GM21447 (cell line): ENCODE measurements around the gene GRIPAP1.
"Not testable (repeated sequence)": the region's sequence is repeated elsewhere in the genome, so short reads cannot be mapped to it uniquely, and the experiment has no call there.

Experiments used
- ATAC-seq: cut with Tn5 transposase; IDR thresholded peaks from one replicate; pipeline ENCODE4 v1.9.1; 2021; ENCODE audit not compliant: unreplicated experiment

Gene GRIPAP1

DNA sequence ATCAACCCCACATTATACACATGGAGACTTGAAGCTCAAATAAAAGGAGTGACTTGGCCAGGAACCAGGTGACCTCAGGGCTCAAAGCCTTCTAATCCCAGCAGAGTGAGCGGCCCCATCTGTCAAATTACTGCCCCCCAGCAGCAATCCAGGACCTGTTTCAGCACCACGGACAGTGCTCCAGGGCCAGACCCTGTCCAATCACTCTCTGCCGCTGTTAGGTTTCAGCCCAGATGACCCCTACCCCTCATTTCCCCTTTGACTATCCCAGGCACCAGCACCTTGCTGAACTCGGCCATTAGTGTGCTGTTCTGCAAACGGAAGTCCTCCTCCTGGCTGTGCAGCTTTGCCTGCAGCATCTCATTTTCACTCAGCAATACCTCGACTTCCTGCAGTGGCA lies 5.1 kb downstream of the GRIPAP1 start:
- no peak for ATAC-seq

- no peak for ATAC-seq
These were observed 9.7 kb downstream of the GRIPAP1 start for GRCh38 chrX:48992341-48992740.

GRCh38 chrX:48989483-48989882 lies 12.6 kb downstream of the GRIPAP1 start:
- no peak for ATAC-seq

DNA sequence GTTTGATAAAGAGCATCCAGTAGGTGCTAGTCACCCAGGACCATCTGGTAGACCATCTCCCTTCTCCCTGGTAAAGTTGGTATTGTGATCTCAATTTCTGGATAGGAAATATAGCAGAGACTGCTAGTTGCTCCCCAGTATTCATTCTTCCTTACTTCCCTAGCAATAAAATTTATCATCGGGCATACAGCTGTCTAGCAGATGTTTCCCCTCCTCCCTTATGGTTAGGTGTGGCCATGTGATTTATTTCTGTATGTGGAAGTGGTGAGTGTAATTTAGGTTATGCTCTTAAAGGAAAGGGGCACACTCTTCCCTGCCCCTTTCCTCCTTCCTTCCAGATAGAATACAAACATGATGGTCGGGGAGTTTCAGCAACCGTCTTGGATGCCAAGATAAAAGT lies 18.2 kb downstream of the GRIPAP1 start:
- ATAC-seq = no peak

DNA sequence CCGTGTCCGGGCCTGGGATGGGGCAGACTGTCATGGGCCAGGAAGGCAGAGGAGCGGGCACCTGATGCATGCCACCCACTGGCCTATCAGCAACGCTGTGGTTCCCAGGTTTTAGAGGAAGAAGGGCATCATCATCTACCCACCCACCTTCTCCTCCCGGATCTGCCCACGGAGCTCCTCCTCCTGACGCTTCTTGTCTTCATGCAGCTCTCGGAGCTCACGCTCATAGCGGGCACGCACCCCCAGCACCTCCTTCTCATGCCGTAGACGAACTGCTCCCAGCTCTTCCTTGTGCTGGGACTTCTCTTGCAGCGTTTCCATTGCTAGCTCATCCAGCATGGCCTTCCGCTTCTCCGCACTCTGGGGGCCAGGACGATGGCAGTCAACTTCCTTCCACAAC lies 19.0 kb downstream of the GRIPAP1 start:
- ATAC-seq = no peak

GRCh38 chrX:48981178-48981577 lies 20.9 kb downstream of the GRIPAP1 start:
- no peak for ATAC-seq

DNA sequence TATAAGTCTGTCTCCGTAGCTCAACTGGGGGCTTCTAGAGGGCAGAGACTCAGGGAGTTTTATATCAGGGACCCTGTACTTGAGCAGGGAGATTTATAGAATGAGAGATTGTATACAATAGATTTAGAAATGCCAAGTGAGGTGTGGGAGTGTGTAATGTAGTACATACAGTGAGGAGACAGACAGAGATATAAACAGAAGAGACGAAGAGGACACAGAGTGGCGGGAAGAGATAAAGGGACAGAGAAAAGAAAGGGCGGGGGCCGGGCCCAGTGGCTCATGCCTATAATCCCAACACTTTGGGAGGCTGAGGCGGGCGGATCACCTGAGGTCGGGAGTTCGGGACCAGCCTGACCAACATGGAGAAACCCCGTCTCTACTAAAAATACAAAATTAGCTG lies 21.7 kb downstream of the GRIPAP1 start:
- not testable (repeated sequence) for ATAC-seq

DNA sequence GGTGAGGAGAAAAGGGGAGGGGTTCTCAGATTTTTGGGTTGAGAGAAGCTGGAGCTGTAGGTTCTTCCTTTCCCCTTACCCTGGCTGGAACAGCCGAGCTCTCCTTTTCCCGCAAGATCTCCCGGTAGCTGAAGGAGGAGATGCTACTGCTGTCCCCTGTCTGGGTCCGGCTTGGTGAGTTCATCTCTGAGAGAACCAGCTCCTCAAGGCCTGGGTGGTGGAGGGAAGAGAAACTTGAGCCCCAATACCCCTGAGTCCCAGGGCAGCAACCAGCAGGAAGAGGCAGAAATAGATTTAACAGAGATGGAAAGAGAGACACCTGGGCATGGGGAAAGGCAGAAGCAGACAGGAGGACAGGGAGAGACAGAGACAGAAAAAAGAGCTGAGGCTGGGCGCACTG lies 23.8 kb downstream of the GRIPAP1 start:
- no peak for ATAC-seq

GRCh38 chrX:48976086-48976485 lies 26.0 kb downstream of the GRIPAP1 start:
- no peak for ATAC-seq

- no peak for ATAC-seq
These were observed 26.5 kb downstream of the GRIPAP1 start for GRCh38 chrX:48975541-48975940.

GRCh38 chrX:48975041-48975440 lies 27.0 kb downstream of the GRIPAP1 start:
- ATAC-seq = no peak

- no peak for ATAC-seq
These were observed 27.5 kb downstream of the GRIPAP1 start for GRCh38 chrX:48974574-48974973.

- ATAC-seq = no peak
These were observed 28.0 kb downstream of the GRIPAP1 start for GRCh38 chrX:48974033-48974432.

DNA sequence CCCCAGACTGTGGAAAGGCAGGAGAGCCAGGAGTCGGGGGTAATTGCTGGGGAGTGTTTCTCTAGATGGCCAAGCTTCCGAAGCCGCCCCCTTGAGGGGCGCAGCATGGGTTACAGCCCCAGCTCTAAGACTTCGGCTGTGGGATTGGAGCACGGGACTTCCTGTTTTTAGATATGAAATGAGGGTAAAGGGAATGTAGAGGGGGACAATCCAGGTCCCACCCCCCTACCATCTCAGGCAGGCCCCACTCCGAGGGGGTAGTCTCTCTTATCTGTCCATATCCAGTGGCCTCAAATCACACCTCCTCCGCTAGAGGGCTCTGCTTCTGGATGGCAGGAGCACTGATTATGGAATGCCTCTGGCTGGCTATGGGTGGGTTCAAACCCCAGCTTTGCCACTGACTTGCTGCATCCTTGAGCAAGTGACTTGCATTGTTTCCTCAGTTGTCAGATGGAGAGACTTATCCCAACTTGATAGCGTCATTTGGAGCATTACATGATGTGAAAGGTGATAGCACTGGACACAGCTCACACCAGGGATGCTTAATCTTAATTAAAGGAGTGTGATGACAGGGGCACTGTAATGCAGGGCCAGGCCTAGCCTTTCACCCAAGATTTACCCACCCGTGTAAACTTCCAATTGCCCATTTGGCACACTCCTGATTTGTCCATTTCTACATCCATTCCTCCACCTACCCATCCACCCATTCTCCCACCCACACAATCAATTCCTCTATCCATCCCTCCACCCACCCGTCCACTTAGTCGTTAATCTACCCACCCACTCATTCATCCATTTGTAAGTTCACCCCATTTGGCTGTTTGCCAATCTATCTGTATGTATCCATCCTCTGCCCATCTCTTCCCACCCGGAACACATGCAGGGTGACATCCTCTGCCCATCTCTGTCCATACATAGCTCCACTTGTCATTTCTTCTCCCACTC lies 29.6 kb downstream of the GRIPAP1 start:
- no peak for ATAC-seq

DNA sequence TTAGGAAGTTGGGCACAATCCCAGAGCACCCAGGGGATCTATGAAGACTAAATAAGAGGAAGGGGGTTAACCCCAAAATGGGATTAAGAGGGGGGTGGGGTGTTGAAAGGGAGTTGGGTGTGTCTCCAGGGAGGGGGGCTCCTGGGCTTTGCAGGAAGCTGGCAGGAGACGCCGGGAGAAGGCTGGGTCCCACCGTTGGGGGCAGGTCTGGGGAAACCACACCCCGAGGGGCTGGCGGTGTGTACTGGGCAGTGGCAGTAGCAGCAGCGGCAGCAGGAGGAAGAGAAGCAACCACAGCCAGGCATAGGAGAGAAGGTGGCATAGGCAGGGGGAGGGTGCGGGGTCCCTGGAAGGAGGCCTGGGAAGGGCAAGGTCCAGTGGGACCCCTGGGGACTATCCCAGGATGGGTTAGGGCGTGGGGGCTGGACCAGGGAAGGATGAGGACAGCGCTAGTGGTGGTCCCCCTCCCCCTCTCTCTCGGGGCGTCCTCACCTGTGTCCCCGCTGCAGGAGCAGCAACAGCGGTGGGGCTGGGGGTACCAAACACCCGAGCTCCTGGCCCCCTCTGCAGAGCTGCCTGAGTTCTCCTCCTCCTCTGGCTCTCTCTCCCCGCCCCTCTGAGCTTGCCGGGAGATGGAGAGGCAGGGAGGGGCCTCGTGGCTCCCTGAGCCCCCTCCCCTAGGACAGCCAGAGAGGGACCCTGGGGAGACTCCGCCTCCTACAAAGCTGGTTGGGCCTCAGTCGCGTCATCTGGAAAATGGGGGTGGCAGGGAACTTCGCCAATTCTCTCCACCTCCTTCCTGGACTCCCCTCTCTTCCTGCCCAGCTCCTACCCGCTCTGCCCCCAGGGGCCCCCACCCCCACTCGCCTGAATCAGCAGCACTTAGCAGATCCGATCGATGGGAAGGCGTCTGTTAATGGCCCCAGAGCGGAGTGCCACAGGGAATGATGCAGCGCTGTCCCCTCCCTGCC lies 30.5 kb downstream of the GRIPAP1 start, which contains the start of gene KCND1:
TSS of gene KCND1 (minus strand) at position 596 of the 971 bp plus-strand sequence. CDS start 1,573 bp downstream, outside the sequence.
- ATAC-seq = no peak

- no peak for ATAC-seq
These were observed 32.6 kb downstream of the GRIPAP1 start for GRCh38 chrX:48969471-48969870.

DNA sequence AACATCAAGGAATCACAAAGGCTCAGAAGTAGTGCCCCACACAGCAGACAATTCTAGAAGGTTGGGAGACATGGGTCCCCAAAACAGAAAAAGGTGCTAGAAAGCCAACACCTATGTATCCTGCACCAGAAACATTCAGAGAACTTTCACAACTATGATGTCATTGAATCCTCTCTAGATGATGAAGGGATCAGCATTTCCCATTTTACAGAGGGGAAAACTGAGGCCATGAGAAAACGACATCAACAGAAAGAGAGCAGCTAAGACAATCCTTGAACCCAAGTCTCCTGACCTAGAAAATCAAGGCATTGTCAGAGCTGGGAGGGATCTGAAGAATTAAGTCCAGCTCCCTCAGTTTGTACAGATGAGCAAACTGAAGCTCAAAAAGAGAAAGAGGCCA lies 33.7 kb downstream of the GRIPAP1 start:
- no peak for ATAC-seq

GRCh38 chrX:48966796-48967579 lies 35.1 kb downstream of the GRIPAP1 start:
- ATAC-seq = no peak

GRCh38 chrX:48965959-48966358 lies 36.1 kb downstream of the GRIPAP1 start:
- no peak for ATAC-seq

DNA sequence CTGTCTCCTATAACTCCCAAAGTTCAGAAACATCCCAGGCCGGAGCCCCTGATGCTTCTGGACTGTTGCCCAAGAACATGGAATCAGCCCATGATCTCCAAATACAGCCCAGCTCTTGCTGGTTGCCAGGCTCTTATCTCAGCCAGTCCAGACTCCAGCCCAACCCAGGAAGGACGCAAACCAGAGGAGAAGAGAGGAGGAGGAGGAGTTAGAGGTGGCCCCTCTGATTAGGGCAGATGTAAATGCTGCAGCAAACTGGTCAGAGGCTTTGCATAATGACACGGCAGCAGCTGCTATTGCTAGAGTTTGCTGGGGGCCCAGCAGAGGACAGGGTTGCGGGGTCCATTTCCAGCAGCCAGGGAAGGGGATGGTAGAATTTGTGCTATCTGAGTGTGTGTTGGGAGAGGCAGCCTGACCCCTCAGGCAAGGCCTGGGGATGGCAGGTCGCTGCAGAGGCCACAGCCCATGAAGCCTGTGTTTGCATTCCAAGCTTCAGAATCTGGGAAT lies 40.4 kb downstream of the GRIPAP1 start:
- ATAC-seq = no peak

DNA sequence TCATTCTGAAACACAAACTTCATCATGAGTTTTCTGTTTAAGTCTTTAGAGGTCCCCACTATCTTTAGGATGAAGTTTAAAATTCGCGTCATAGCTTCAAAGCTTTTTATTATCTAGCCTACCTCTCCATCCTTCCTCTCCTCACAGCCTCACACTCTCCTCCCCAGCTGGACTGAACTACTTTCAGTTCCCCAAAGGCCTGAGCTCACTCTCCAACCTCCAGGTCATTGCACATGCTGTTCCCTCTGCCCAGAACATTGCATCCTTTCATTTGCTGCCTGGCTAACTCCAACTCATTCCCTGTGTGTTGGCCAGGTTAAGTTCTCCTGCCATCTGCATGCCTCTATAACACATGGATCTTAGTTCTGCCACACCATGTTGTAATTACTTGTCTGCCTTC lies 41.8 kb downstream of the GRIPAP1 start:
- no peak for ATAC-seq
